GM12878 (cell line): Measurements from ENCODE around the gene COL28A1. TPM values are rescaled to one million over a fixed set of nuclear protein-coding genes. Genes with fewer than 3 reads are reported as not detected.

Experiments used
- ATF3 ChIP-seq: IDR thresholded peaks from 2 replicates; pipeline ENCODE4 v1.6.1; 2011; ENCODE audit warnings: low read depth, mild to moderate bottlenecking, low read length, moderate library complexity, borderline replicate concordance; ENCODE audit errors: extremely low read depth
- BACH1 ChIP-seq: fragments of 450-650 bp; IDR thresholded peaks from 2 replicates; pipeline ENCODE4 v1.6.1; 2017; ENCODE audit warnings: mild to moderate bottlenecking, borderline replicate concordance
- BRCA1 ChIP-seq: IDR thresholded peaks from 2 replicates; pipeline ENCODE4 v1.6.1; 2011; ENCODE audit warnings: low read depth, low read length, improper control_type of control experiment
- CBX3 ChIP-seq: fragments of 200-600 bp; sonication (generic); IDR thresholded peaks from 2 replicates; pipeline ENCODE4 v1.6.1; 2016; ENCODE audit warnings: low read depth, borderline replicate concordance
- FOXM1 ChIP-seq: IDR thresholded peaks from 2 replicates; pipeline ENCODE4 v1.6.1; 2012; ENCODE audit warnings: low read depth, mild to moderate bottlenecking, inconsistent platforms, low read length, moderate library complexity
- HCFC1 ChIP-seq: fragments of 150-350 bp; IDR thresholded peaks from 2 replicates; pipeline ENCODE4 v1.6.1; 2014; ENCODE audit warnings: low read length
- HSF1 ChIP-seq: fragments of 150-350 bp; IDR thresholded peaks from 2 replicates; pipeline ENCODE4 v1.6.1; 2014; ENCODE audit warnings: mild to moderate bottlenecking, low read depth, low read length
- IKZF2 ChIP-seq, 2 experiments: fragments of 450-650 bp; IDR thresholded peaks; 2 replicates each; pipeline ENCODE4 v1.6.1; 2017; ENCODE audit warnings: mild to moderate bottlenecking in 2 of 2, moderate library complexity in 2 of 2
- KLF5 ChIP-seq: fragments of 450-650 bp; IDR thresholded peaks from 2 replicates; pipeline ENCODE4 v1.6.1; 2014; ENCODE audit warnings: mild to moderate bottlenecking; ENCODE audit not compliant: partially characterized antibody
- MEF2A ChIP-seq: IDR thresholded peaks from 2 replicates; pipeline ENCODE4 v1.6.1; 2011; ENCODE audit warnings: low read depth, mild to moderate bottlenecking, low read length, moderate library complexity; ENCODE audit not compliant: insufficient read depth
- MTA2 ChIP-seq: fragments of 450-650 bp; IDR thresholded peaks from 2 replicates; pipeline ENCODE4 v1.6.1; 2016; ENCODE audit warnings: low read depth, mild to moderate bottlenecking, moderate library complexity
- NFYB ChIP-seq: IDR thresholded peaks from 2 replicates; pipeline ENCODE4 v1.6.1; 2011; ENCODE audit warnings: low read depth, mild to moderate bottlenecking, low read length, improper control_type of control experiment, moderate library complexity; ENCODE audit not compliant: insufficient read depth
- NR2F1 ChIP-seq: fragments of 450-650 bp; conservative IDR thresholded peaks from 2 replicates; pipeline ENCODE4 v1.6.1; 2017; ENCODE audit warnings: mild to moderate bottlenecking
- POLR2AphosphoS2 ChIP-seq: IDR thresholded peaks from 2 replicates; pipeline ENCODE4 v1.6.1; 2011; ENCODE audit warnings: low read depth, mild to moderate bottlenecking, low read length, improper control_type of control experiment, moderate library complexity
- RAD51 ChIP-seq: fragments of 450-650 bp; IDR thresholded peaks from 2 replicates; pipeline ENCODE4 v1.6.1; 2016; ENCODE audit warnings: moderate library complexity, mild to moderate bottlenecking, inconsistent platforms
- RELB ChIP-seq: fragments of 450-650 bp; IDR thresholded peaks from 2 replicates; pipeline ENCODE4 v1.6.1; 2017; ENCODE audit warnings: low read depth, mild to moderate bottlenecking, moderate library complexity
- SIX5 ChIP-seq: IDR thresholded peaks from 2 replicates; pipeline ENCODE4 v1.6.1; 2011; ENCODE audit warnings: mild to moderate bottlenecking, low read depth, low read length, moderate library complexity; ENCODE audit not compliant: severe bottlenecking
- SMAD1 ChIP-seq: fragments of 450-650 bp; IDR thresholded peaks from 2 replicates; pipeline ENCODE4 v1.6.1; 2018; ENCODE audit warnings: mild to moderate bottlenecking, low read depth; ENCODE audit not compliant: partially characterized antibody
- TCF3 ChIP-seq: IDR thresholded peaks from 2 replicates; pipeline ENCODE4 v1.6.1; 2012; ENCODE audit warnings: low read depth, mild to moderate bottlenecking, low read length, borderline replicate concordance; ENCODE audit not compliant: insufficient read depth
- TCF7 ChIP-seq: IDR thresholded peaks from 2 replicates; pipeline ENCODE4 v1.6.1; 2014; ENCODE audit warnings: antibody characterized with exemption, borderline replicate concordance
- USF2 ChIP-seq: IDR thresholded peaks from 2 replicates; pipeline ENCODE4 v1.6.1; 2011; ENCODE audit warnings: low read depth, low read length, improper control_type of control experiment, borderline replicate concordance
- YBX1 ChIP-seq: fragments of 450-650 bp; IDR thresholded peaks from 2 replicates; pipeline ENCODE4 v1.6.1; 2016; ENCODE audit warnings: antibody characterized with exemption
- YY1 ChIP-seq: IDR thresholded peaks from 2 replicates; pipeline ENCODE4 v1.6.1; 2011; ENCODE audit warnings: low read depth, mild to moderate bottlenecking, low read length
- ZNF217 ChIP-seq: fragments of 450-650 bp; IDR thresholded peaks from 2 replicates; pipeline ENCODE4 v1.6.1; 2017; ENCODE audit warnings: antibody characterized with exemption, mild to moderate bottlenecking
- polyA plus RNA-seq, 11 experiments: library from polyadenylated mRNA; depleted of rRNA in 4 of 11; unstranded in 6 of 11; stranded (reverse) in 5 of 11; fragments of >200 nt; fragmentation: Nextera tagmentation in 4 of 11; fragmentation: Illumina TruSeq in 1 of 11; extraction: Ambion mirVana in 4 of 11; extraction: Trizol in 1 of 11; gene quantifications; 1 replicate in 1 of 11; 2 replicates in 10 of 11; pipeline versions ENCODE4 v1.2.1 to v1.2.3, GENCODE V29; 2011 to 2016; ENCODE audit warnings: inconsistent platforms in 2 of 11, missing spikeins in 2 of 11, low read depth in 1 of 11
- total RNA-seq, 4 experiments: library from RNA; depleted of rRNA in 3 of 4; stranded (reverse); fragments of >200 nt in 3 of 4; fragmentation: Illumina TruSeq in 1 of 4; extraction: Trizol in 1 of 4; gene quantifications; 2 replicates each; pipeline versions ENCODE4 v1.2.1 to v1.2.3, GENCODE V29; 2013 to 2021

Gene COL28A1
- total and polyA plus RNA-seq, 10 of the 15 experiments (the other 5 are each of a cell fraction or from before 2014, with no cell fraction given): 0.05 to 0.22 TPM; not detected in 8

- TF ChIP-seq HSF1 (no peak), TCF7 (no peak), CBX3 (no peak), YBX1 (no peak), KLF5 (no peak), YY1 (peak; percentile 56), NFYB (no peak), FOXM1 (peak; percentile 49; the same call in 1 of the 2 replicates), USF2 (no peak; the same call in 1 of the 2 replicates), HCFC1 (no peak), RAD51 (no peak), TCF3 (0 out of 2 replicates have a peak, but pooled peaks have one; percentile 12), ATF3 (no peak), MEF2A (peak; percentile 80; the same call in 1 of the 2 replicates), NR2F1 (no peak), RELB (peak; percentile 26; the same call in 1 of the 2 replicates), BACH1 (0 out of 2 replicates have a peak, but pooled peaks have one; percentile 25), SIX5 (no peak), IKZF2 (IDR thresholded peaks at IDR 0.05) (peak in 1 of 2 experiments; percentile 46; a peak in 1 of 4 replicates), ZNF217 (no peak), BRCA1 (no peak), MTA2 (peak; percentile 93), POLR2AphosphoS2 (no peak), SMAD1 (peak; percentile 44)
These were observed 33.4 kb upstream of the COL28A1 start (continued) for GRCh38 chr7:7569081-7569527.
